ENCODE data around the gene ELOVL2.

Gene ELOVL2

DNA sequence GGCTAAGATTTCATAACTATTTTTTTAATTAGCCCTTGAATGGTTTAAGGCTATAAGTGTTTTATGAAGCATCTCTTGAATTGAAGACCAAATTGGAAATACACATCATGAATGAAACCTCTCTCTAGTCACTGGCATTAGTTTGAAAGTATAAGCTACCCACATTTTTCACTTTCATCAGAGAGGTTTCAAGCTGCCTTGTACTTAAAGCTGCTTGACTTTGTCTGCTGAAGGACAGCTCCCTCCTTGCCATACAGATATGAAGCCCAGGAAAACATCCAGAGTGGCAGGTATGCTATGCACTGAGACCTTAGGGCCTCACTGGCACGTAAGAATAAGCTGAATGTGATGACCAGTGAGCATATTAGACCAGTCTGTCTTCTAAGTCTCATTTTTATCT lies 62.7 kb downstream of the ELOVL2 start:
- no peaks in the 10 kb centered on the region for H3K9me2 ChIP-seq (replicated peaks; ENCODE audit: low read depth, low read length)
- no peaks in the 10 kb centered on the region for H3K27me3 ChIP-seq (ENCODE audit: insufficient read depth, low read length, poor library complexity, severe bottlenecking)
- no peaks in the 10 kb centered on the region for H3K9me3 ChIP-seq (ENCODE audit: insufficient read depth, low read depth, low read length)
- H2AFZ ChIP-seq (ENCODE audit: low read length) = no peak overlapping the region
- no peak overlapping the region for H3K4me2 ChIP-seq (ENCODE audit: low read depth, low read length, poor library complexity, severe bottlenecking)
- H3F3A ChIP-seq (ENCODE audit: low read depth) = no peaks in the 10 kb centered on the region
- H3K36me3 ChIP-seq (ENCODE audit: insufficient read depth, low read length) = no peaks in the 10 kb centered on the region
- H3K4me1 ChIP-seq (ENCODE audit: insufficient read depth, low read length, poor library complexity, severe bottlenecking) = no peaks in the 10 kb centered on the region
- TF ChIP-seq, protein P1, sequence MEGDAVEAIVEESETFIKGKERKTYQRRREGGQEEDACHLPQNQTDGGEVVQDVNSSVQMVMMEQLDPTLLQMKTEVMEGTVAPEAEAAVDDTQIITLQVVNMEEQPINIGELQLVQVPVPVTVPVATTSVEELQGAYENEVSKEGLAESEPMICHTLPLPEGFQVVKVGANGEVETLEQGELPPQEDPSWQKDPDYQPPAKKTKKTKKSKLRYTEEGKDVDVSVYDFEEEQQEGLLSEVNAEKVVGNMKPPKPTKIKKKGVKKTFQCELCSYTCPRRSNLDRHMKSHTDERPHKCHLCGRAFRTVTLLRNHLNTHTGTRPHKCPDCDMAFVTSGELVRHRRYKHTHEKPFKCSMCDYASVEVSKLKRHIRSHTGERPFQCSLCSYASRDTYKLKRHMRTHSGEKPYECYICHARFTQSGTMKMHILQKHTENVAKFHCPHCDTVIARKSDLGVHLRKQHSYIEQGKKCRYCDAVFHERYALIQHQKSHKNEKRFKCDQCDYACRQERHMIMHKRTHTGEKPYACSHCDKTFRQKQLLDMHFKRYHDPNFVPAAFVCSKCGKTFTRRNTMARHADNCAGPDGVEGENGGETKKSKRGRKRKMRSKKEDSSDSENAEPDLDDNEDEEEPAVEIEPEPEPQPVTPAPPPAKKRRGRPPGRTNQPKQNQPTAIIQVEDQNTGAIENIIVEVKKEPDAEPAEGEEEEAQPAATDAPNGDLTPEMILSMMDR (conservative IDR thresholded peaks at IDR 0.05; ENCODE audit: low read length) = no peak
- no peak for TF ChIP-seq EZH2phosphoT487 (IDR thresholded peaks at IDR 0.05; ENCODE audit: borderline replicate concordance)
- H4K20me1 ChIP-seq (ENCODE audit: insufficient read depth, low read length, poor library complexity, severe bottlenecking) = no peaks in the 10 kb centered on the region
- H3K9ac ChIP-seq (ENCODE audit: low read depth, low read length, poor library complexity, severe bottlenecking) = no peak overlapping the region
- no peaks in the 10 kb centered on the region for H3K79me2 ChIP-seq (ENCODE audit: insufficient read depth, low read length)
- H3K4me3 ChIP-seq (ENCODE audit: low read length, poor library complexity, severe bottlenecking) = no peak overlapping the region

DNA sequence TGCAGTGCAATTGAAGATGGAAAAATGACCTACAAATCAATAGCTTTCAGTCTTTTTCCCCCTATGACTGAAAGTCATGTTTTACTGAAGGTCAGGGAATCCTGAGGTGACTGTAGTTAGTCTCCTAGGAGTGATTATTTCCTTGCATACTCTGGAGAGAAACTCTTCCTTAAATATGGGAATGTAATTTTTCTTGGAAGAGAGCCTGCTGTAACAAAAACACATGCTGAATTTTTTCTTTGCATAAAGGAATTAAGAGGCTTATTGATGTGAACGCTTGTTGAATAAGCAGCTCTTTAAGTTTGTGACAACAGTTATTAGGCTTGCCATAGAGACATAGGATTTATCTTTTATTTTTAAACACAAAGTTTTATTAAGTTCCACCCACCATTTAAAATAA lies 64.5 kb downstream of the ELOVL2 start:
- TF ChIP-seq, protein P1 (conservative IDR thresholded peaks at IDR 0.05; ENCODE audit: low read length) = no peak
- no peak for TF ChIP-seq EZH2phosphoT487 (IDR thresholded peaks at IDR 0.05; ENCODE audit: borderline replicate concordance)
- Histone ChIP-seq H3K9me3 (ENCODE audit: insufficient read depth, low read depth, low read length) (no peaks in the 10 kb centered on the region), H3K79me2 (ENCODE audit: insufficient read depth, low read length) (no peaks in the 10 kb centered on the region), H4K20me1 (ENCODE audit: insufficient read depth, low read length, poor library complexity, severe bottlenecking) (no peaks in the 10 kb centered on the region), H3K9ac (ENCODE audit: low read depth, low read length, poor library complexity, severe bottlenecking) (no peak overlapping the region), H3F3A (ENCODE audit: low read depth) (no peaks in the 10 kb centered on the region), H2AFZ (ENCODE audit: low read length) (no peak overlapping the region), H3K36me3 (ENCODE audit: insufficient read depth, low read length) (no peaks in the 10 kb centered on the region), H3K4me2 (ENCODE audit: low read depth, low read length, poor library complexity, severe bottlenecking) (no peak overlapping the region), H3K9me2 (replicated peaks; ENCODE audit: low read depth, low read length) (no peaks in the 10 kb centered on the region), H3K4me3 (ENCODE audit: low read length, poor library complexity, severe bottlenecking) (no peak overlapping the region), H3K27me3 (ENCODE audit: insufficient read depth, low read length, poor library complexity, severe bottlenecking) (no peaks in the 10 kb centered on the region), H3K4me1 (ENCODE audit: insufficient read depth, low read length, poor library complexity, severe bottlenecking) (no peaks in the 10 kb centered on the region)

GRCh38 chr6:10977231-10977968 lies 66.7 kb downstream of the ELOVL2 start:
- H3K4me2 ChIP-seq (ENCODE audit: low read depth, low read length, poor library complexity, severe bottlenecking) = no peak overlapping the region
- H3K9ac ChIP-seq (ENCODE audit: low read depth, low read length, poor library complexity, severe bottlenecking) = no peak overlapping the region
- no peaks in the 10 kb centered on the region for H3K9me3 ChIP-seq (ENCODE audit: insufficient read depth, low read depth, low read length)
- no peaks in the 10 kb centered on the region for H4K20me1 ChIP-seq (ENCODE audit: insufficient read depth, low read length, poor library complexity, severe bottlenecking)
- H3K4me1 ChIP-seq (ENCODE audit: insufficient read depth, low read length, poor library complexity, severe bottlenecking) = no peaks in the 10 kb centered on the region
- no peak overlapping the region for H2AFZ ChIP-seq (ENCODE audit: low read length)
- no peaks in the 10 kb centered on the region for H3K27me3 ChIP-seq (ENCODE audit: insufficient read depth, low read length, poor library complexity, severe bottlenecking)
- H3K9me2 ChIP-seq (replicated peaks; ENCODE audit: low read depth, low read length) = no peaks in the 10 kb centered on the region
- H3K79me2 ChIP-seq (ENCODE audit: insufficient read depth, low read length) = no peaks in the 10 kb centered on the region
- no peaks in the 10 kb centered on the region for H3K36me3 ChIP-seq (ENCODE audit: insufficient read depth, low read length)
- no peak overlapping the region for H3K4me3 ChIP-seq (ENCODE audit: low read length, poor library complexity, severe bottlenecking)
- no peaks in the 10 kb centered on the region for H3F3A ChIP-seq (ENCODE audit: low read depth)
- TF ChIP-seq, protein P1 (conservative IDR thresholded peaks at IDR 0.05; ENCODE audit: low read length) = no peak
- no peak for TF ChIP-seq EZH2phosphoT487 (IDR thresholded peaks at IDR 0.05; ENCODE audit: borderline replicate concordance)
